Stimulated activated CD4-positive, alpha-beta T cell treated with anti-CD3 and anti-CD28 coated beads, Interleukin-12 subunit alpha, Interleukin-12 subunit beta, amount 100 ng/mL, for 24 hours (primary cell): Measurements from ENCODE around the gene MAST1.
A peak's percentile ranks its signal among the peaks of the same experiment; 100 is the strongest.
"Not testable (repeated sequence)": the region's sequence is repeated elsewhere in the genome, so short reads cannot be mapped to it uniquely, and the experiment has no call there.

Experiments
- DNase-seq, 2 experiments: peaks; one replicate each; pipeline ENCODE4 v3.0.0-alpha.2; 2020; ENCODE audit warnings: low read depth in 2 of 2

MAST1 gene

GRCh38 chr19:12800923-12801465 lies 37.3 kb upstream of the MAST1 start:
- DNase-seq, result no peak

GRCh38 chr19:12801466-12802266 lies 36.6 kb upstream of the MAST1 start, which contains the start of the genes PRDX2 and THSD8:
Gene PRDX2, minus strand, starts transcription at chr19:12801800. Its CDS starts 539 bp downstream, at chr19:12801261.
Gene THSD8, plus strand, starts transcription at chr19:12802069. Its CDS starts 3 bp downstream, at chr19:12802072.
- peak; percentile 60 to 73 for DNase-seq

GRCh38 chr19:12802267-12803106 lies 35.8 kb upstream of the MAST1 start:
- no peak for DNase-seq

- DNase-seq, result no peak
These were observed 34.3 kb upstream of the MAST1 start for GRCh38 chr19:12804051-12804450.

GRCh38 chr19:12806242-12807081 lies 31.9 kb upstream of the MAST1 start, which contains the start of gene RNASEH2A:
Gene RNASEH2A, plus strand, starts transcription at chr19:12806584. Its CDS starts 90 bp downstream, at chr19:12806674.
- peak; percentile 78 to 86 for DNase-seq

- DNase-seq, result no peak
These were observed 23.2 kb upstream of the MAST1 start for GRCh38 chr19:12815088-12815487.

GRCh38 chr19:12817188-12817587 lies 21.1 kb upstream of the MAST1 start:
- DNase-seq, result not testable (repeated sequence)

GRCh38 chr19:12817810-12818209 lies 20.5 kb upstream of the MAST1 start:
- not testable (repeated sequence) for DNase-seq

GRCh38 chr19:12821761-12822160 lies 16.6 kb upstream of the MAST1 start:
- DNase-seq, result no peak

GRCh38 chr19:12825254-12826131 lies 12.8 kb upstream of the MAST1 start:
- no peak for DNase-seq

- peak in 1 of 2 experiments; percentile 36 for DNase-seq
These were observed 9.8 kb upstream of the MAST1 start for GRCh38 chr19:12828494-12828893.

- DNase-seq, result no peak
These were observed 4.9 kb upstream of the MAST1 start for GRCh38 chr19:12833418-12833737.

- DNase-seq, result no peak
These were observed 4.4 kb upstream of the MAST1 start for GRCh38 chr19:12833738-12834565.

- no peak for DNase-seq
These were observed 3.8 kb upstream of the MAST1 start, which contains the start of gene RTBDN for GRCh38 chr19:12834566-12834943. Gene RTBDN, minus strand, starts transcription at chr19:12834579. Its CDS starts 4,600 bp downstream, at chr19:12829979.

GRCh38 chr19:12834976-12835757 lies 3.1 kb upstream of the MAST1 start:
- DNase-seq, result peak in 1 of 2 experiments; percentile 28

- DNase-seq, result no peak
These were observed 1.8 kb upstream of the MAST1 start for GRCh38 chr19:12836529-12836863.

- DNase-seq, result no peak
These were observed 1.1 kb upstream of the MAST1 start for GRCh38 chr19:12837225-12837624.

GRCh38 chr19:12838886-12839756 lies 806 bp downstream of the MAST1 start:
- DNase-seq, result no peak
